Measurements from ENCODE around the gene RAB7A.
"Not testable (repeated sequence)": the region's sequence is repeated elsewhere in the genome, so short reads cannot be mapped to it uniquely, and the experiment has no call there.

The RAB7A gene

DNA sequence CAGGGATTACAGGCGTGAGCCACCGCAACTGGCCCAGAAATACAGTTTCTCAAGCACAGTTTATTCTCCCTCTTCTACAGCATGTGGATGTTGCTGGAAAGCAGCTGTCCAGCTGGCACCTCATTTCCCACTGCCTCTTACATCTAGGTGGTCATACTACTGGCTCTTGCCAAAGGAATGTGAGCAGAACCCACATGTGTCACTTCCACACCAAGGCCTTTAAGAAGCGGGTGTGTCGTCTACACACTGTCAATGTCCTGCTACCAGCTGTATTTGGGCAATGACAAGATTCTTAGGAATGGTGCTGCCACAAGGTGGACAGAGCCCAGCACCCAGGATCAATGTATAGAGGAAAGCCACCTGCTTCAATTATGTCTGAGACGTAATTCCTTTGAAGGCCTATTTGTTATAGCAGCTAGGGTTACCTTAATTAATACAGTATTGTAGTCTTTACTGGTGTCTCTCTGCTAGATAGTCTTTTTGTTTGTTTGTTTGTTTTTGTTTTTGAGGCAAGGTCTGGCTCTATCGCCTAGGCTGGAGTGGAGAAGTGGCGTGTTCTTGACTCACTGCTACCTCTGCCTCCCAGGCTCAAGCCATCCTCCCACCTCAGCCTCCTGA, 15.1 kb upstream of the RAB7A start:
- no peak for DNase-seq

DNA sequence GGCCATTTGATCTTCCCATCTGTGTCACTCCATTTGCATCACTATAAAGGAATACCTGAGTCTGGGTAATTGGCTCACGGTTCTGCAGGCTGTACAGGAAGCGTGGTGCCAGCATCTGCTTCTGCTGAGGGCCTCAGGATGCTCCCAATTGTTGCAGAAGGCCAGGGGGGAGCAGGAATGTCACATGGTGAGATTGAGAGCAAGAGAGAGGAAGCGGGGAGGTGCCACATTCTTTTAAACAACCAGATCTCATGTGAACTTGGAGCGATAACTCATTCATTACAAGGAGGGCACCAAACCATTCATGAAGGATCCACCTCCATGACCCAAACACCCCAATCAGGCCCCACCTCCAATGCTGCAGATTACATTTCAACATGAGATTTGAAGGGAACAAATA, 13.1 kb upstream of the RAB7A start:
- no peak for DNase-seq

DNA sequence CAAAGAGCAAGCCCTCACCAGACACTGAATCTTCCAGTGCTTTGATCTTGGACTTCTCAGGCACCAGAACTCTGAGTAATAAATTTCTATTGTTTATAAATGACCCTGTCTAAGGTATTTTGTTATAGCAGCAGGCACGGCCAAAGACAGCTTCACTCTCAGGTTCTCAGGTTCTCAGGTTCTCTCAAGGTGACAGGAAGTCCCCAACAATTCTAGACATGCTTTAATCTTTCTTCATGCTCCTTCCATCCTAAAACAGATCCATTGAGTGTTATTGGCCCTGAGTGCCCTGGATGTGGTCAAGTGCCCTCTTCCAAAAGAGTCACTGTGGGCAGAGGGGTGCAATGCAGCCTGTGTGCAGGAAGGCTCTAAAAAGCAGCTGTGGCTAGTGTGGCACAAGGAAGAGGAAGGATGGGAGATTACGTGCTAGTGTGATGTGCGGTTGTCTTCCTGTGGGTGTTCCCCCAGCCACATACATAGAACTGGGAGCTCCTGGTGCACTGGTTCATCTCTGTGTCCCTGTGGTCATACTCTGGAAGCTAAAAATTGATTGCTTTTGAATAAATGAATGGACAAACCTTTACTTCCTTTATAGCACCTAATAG, 11.0 kb upstream of the RAB7A start:
- DNase-seq = peak in 1 of 56 donors; percentile 3

DNA sequence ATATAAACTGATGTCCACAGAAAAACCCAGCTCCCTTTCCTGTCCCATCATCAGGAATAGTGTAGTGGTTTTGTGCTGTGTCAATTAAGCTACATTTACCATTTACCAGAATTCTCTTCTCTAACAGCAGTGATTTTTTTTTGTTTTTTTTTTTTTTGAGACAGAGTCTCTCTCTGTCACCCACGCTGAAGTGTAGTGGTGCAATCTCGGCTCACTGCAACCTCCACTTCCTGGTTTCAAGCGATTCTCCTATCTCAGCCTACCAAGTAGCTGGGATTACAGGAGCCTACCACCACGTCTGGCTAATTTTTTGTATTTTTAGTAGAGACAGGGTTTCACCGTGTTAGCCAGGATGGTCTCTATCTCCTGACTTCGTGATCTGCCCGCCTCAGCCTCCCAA, 7.1 kb upstream of the RAB7A start:
- DNase-seq = peak in 4 of 56 donors; percentile 2 to 16 (median 6)

DNA sequence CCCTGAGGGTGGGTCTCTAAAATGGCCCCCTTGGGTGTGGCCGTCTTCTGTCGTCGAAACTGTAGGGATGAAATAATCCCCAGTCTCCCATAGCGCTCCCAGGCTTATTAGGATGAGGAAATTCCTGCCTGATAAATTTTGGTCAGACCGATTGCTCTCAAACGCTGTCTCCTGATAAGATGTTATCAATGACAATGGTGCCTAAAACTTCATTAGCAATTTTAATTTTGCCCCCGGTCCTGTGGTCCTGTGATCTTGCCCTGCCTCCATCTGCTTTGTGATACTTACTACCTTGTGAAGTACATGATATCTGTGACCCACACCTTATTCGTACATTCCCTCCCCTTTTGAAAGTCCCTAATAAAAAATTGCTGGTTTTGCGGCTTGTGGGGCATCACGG, 5.1 kb upstream of the RAB7A start:
- DNase-seq = no peak

DNA sequence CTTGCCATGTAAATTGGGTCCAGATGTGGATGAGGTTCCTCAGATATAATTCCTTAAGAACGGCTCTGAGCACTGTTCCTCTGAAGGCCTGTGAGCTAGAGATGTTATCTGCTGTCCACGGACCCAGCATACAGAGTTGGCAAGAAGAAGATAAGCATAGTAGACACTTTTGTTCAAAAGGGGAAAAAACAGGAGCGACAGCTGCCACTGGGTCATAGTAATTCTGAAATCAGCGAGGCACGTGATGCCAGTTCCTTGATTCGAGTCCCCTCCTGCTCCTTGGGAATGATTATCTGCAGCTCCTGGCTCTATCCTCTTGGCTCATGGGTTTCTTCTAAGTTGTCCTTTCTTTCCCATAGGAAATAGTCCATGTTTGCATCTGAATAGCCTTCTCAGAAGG, 2.5 kb upstream of the RAB7A start:
- no peak for DNase-seq

DNA sequence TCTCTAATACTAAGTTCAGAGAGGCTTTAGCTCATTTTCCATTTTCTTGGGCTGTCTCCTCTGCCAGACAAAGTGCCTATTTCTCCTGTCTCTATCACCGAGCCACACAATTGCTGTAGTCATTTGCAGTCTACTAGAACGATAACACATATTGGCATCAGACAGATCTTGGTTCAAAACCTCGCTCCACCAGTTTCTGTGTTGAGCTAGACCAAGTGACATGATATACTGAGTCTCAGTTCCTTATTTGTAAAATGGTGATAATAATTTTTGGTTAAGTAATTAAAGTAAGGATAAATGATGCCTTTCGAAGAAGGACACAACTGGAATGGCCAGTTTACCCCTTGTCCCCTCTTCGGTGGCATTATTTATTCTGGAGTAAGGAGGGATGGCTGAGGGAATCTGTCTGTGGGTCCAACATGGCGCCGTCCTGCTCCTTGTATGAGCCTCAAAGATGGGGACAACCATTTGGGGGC, 398 bp upstream of the RAB7A start:
- DNase-seq = no peak

DNA sequence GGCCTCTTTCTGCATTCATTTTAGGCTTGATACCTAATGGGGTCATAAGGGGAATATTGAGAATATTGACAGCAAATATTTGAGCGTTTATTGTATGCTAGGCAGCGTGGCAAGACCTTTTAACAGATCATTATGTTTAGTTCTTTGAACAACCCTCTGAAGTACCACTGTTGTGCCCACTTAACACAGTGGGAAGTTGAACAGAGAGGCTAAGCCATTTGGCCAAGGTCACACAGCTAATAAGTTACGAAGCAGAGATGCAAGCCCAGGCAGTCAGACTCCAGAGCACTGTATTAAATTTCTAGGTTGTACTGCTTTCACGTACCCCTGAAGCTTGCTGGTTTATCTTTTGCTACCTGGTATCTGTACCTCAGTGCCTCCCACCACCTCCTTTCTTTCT, 1.1 kb downstream of the RAB7A start:
- DNase-seq = no peak

DNA sequence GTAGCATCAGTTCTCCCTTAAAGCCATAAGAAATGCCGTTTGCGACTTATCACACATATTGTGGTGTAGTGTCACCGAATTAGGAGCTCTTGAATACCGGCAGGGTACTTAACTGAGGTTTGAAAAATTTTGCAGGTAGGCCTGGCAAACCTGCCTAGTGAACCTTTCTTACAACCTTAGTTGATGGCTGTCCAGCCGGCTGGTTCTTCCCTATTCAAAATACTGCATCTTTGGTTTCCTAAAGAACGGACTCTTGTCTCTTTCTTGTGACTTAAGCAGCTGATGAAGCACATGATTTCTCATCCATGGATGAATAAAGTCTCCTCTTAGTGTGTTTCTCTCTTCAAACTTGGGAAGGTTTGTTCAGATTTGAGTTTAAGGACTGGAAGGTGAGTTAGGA, 1.5 kb downstream of the RAB7A start:
- no peak for DNase-seq

DNA sequence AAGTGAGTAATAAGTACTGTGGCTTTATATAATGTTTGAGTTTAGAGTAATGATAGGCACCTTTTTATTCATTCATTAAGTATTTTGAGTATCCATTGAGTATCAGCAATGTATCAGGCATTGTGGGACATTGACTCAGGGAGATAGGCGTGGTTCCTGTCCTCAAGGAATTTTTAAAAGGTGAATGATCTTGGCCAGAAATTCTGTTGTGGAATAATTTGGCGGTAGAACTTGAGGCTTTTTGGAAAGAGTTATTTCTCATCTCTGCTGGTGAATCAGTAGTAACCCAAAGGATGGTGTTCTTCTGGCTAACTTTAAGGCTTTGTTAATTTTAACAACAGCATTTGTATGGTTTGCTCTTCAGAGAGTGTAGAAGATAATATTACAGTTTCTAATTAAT, 2.0 kb downstream of the RAB7A start:
- DNase-seq = no peak

DNA sequence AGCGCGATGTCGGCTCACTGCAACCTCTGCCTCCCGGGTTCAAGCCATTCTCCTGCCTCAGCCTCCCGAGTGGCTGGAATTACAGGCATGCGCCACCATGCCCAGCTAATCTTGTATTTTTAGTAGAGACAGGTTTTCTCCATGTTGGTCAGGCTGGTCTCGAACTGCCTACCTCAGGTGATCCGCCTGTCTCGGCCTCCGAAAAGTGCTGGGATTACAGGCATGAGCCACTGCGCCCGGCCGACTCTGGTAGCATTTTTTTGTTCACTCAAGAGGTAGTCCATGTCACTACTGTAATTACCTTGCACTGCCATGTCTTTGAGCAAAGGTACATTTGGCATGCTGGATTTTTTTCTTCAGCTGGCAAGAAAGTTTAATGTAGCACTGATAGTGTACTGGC, 2.5 kb downstream of the RAB7A start:
- DNase-seq = not testable (repeated sequence)

DNA sequence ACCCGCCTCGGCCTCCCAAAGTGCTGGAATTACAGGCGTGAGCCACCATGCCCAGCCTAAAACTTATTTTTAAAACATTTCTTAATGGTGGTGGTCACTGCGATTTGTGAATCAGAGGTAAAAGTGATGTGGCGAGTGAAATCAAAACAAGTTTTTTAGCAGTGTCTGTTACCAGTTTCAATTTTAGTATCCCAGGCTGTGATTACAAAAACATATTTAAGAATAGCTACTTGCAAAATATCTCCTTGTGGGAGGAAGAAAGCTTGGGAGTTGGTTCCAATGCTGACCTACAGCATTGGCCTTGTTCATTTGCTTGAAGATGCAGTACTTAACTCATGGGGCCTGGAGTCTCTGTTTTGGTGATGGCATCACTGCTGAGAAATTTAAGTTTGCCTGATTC, 4.5 kb downstream of the RAB7A start:
- no peak for DNase-seq

DNA sequence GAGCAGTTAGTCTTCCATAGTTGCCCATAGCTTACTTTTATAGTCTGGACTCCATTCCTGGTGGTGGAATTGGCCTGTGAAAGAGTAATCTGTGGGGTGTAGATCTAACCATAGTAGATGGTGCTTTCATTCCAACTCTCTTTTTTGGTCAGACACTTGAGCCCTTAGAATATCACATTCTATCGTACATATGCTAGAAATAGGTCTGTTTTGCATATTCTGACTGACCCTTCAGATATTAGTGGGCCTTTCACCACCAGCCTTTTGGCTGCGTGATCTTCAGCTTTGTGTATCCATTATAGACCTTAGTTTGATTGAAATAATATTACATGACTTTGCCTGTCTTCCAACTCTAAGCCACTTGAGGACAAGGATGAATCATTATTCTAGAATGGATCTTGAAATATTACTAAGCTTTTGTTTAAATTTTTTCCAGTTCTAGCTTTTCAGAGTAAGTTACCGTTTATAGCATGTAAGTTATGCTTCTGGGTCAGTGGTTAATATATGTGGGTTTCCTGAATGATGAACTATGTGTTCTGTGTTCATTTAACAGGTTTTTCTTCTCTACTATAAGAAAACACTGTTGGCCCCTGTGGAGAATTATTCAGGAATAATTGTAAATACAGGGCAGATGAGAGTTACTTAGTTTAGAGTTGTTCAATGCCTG, 8.7 kb downstream of the RAB7A start:
- no peak for DNase-seq

DNA sequence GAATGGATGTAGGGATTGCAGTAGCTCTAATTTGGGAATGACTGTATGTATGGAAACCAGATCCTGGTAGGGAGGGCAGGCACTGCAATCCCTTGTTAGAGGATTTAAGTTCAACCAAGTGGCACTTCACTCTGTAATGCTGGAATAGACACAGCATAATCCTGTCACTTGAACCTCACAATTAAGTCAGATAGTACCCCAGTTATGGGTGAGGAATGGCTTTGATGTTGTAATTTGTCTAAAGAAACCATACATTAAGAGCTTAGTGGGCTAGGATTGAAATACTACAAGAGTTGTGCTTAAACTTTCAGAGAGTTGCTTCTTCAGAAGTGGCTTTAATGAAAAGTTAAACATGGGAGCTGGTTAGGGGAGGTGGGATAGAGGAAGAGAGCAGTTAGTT, 9.3 kb downstream of the RAB7A start:
- DNase-seq = no peak

DNA sequence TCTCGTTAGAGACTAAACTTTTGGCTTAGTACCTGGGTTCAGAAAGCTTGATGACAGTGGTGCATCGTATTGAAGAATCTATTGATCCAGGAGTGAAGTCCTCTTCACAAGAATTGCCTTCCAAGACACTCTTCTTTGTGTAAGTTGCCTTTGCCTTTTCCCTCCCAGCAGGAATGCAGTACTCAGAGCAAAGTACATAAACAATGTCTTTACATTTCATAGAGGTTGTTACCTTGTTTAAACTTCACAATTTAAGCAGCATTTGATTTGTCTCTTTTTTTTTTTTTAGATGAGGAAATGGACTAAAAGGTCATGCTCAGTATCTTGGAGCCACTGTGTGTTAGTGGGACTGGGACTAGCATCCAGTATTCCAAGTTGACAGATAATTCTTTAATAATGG, 9.9 kb downstream of the RAB7A start:
- no peak for DNase-seq

DNA sequence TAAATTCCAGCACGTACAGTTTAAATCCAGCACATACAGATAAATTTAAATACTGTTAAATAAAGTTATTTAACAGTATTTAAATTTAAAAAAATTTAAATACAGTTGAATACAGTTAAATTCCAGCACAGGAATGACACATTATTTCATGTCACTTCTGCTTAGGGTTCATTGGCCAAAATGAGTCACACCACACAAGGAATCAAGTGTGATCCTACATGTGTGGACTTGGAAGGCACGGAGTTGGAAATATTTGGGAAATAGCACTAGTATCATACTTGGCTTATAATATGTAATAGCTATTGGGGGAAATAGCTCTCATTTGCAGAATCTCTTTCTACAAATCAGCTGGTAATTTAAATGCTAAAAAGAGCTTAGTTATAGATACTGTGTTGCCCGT, 10.6 kb downstream of the RAB7A start:
- no peak for DNase-seq

DNA sequence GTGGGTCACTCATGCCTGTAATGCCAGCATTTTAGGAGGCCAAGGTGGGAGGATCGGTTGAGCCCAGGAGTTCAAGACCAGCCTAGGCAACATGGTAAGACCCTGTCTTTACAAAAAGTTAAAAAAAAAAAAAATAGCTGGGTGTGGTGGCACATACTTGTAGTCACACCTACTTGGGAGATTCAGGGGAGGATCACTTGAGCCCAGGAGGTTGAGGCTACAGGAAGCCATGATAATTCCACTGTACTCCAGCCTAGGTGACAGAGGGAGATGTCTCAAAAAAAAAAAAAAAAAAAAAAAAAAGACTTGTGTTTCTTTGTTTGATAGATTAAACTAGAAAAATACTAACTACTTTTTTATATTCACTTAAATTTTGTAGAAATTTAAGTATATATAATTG, 14.6 kb downstream of the RAB7A start:
- no peak for DNase-seq

DNA sequence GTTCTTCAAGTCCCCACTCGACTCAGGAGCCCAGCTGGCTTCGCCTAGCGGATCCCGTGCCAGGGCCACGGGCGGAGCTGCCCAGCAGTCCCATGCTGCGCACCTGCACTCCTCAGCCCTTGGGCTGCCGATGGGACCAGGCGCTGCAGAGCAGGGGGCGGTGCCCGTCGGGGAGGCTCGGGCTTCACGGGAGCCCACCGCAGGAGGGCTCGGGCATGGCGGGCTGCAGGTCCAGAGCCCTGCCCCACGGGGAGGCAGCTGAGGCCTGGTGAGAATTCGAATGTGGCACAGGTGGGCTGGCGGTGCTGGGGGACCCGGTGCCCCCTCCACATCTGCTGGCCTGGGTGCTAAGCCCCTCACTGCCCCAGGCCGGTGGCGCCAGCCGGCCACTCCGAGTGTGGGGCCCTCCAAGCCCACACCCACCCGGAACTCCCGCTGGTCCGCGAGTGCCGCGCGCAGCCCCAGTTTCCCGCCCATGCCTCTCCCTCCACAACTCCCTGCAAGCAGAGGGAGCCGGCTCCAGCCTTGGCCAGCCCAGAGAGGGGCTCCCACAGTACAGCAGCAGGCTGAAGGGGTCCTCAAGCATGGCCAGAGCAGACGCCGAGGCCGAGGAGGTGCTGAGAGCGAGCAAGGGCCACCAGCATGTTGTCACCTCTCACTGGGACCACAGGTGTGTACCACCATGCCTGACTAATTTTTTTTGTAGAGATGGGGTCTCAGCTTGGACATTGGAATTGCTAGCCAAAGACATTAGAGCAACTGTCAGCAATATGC, 17.0 kb downstream of the RAB7A start:
- no peak for DNase-seq

DNA sequence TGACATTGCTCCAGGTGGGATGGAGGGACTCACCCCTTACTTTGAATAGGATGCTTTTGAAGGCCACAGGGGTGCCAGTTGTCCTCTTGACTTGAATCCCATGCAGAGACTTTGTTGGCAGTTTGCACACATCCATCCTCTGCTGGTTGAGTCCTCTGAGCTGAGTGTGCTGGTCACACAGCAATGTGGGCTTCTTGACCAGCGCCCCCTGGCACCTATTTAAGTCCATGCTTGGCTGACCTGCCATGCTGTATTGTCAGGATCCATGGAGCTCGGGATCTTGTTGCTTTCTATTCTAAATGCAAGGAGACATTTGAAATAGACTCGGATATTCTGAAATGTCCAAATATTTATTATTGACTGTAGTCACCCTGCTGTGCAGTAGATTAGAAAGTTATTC, 19.8 kb downstream of the RAB7A start:
- no peak for DNase-seq

DNA sequence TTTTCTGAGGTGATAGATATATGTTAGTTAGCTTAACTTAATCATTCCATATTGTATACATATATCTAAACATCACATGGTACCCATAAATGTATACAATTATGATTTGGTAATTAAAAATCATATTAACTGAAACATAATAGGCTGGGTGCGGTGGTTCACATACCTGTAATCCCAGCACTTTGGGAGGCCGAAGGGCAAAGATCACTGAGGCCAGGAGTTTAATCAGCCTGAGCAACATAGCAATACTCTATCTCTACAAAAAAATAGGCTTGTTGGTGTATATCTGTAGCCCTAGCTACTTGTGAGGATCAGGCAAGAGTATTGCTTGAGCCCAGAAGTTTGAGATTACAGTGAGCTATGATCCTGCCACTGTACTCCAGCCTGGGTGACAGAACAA, 20.9 kb downstream of the RAB7A start:
- DNase-seq = no peak

DNA sequence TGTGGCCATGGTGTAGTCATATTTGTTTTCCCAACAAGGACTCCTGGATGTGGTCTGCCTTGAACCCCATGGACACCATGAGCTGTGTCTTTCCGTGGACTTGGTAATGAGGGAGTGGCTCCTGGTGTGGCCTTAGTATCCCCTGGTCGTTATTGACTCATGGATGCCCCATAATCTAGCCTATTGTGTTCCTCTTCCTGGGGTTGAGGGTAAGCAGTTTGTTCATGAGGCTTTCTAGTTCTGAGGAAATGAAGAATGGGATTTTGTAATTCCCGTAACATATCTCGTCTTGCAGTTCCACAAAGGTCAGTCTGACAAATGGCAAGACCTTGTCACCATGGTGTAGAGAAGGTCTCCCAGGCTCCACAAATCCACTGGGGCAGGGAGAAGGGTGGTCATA, 22.6 kb downstream of the RAB7A start:
- no peak for DNase-seq

DNA sequence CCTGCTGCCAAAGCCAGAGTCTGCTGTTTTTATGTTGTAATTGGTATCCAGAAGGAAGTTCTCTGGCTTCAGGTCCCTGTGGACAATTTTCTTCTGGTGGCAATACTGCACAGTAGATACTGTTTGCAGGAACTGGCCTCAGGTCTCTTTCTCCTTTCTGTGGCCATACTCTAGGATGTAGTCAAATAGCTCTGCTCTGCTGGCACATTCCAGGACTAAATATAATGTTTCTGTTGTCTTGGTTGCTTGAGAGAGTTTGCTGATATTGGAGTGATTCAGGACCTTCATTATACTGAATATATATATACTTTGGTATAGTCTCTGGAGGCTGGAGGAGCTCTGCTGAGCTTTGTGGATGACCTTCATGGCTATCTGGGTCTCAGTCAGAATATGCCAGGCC, 23.1 kb downstream of the RAB7A start:
- no peak for DNase-seq

All from nucleus accumbens (tissue), 56 donors.